GM12892 (cell line): Measurements from ENCODE around the gene H1-8.

Experiments used
- POLR2A ChIP-seq: IDR thresholded peaks from 2 replicates; pipeline ENCODE4 v1.6.1; 2011; ENCODE audit warnings: low read depth, low read length, control low read depth
- POLR2AphosphoS5 ChIP-seq: IDR thresholded peaks from 2 replicates; pipeline ENCODE4 v1.6.1; 2011; ENCODE audit warnings: low read depth, low read length, control low read depth
- TAF1 ChIP-seq: IDR thresholded peaks from 2 replicates; pipeline ENCODE4 v1.6.1; 2011; ENCODE audit warnings: low read depth, mild to moderate bottlenecking, control low read depth, low read length, borderline replicate concordance

DNA sequence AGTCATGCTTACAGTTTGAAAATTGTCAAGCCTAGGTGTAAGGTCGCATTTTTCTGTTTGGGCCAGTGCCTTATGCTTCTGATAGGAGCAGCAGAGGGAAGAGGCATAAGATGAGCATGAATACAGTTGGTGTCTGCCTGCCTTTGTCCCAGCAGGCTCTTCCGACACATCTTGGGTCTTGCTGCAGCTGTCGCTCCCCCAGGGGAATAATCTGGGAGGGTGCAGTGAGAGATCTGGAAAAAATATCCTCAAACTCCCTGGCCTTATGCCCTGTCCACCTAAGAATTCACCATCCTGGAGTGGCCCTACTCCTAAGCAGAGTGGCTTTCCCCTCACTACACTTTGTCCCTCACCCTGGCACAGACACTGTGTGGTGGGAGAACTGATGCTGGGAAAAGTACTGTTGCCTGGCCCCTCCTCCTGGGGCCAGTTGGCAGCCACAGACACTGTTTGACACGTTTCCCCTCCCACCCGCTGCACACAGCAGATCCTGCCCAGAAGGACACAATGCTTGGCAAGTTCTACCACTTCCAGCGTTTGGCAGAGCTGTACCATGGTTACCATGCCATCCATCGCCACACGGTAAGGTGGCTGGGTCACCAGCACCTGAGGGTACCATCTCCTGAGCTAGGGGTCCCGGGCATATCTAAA lies 35.7 kb upstream of the H1-8 start:
- no peak for TF ChIP-seq POLR2A
- TF ChIP-seq POLR2AphosphoS5: no peak
- TF ChIP-seq TAF1: no peak
